HG03571 (cell line): Measurements from ENCODE around the gene INPP4B.
"Not testable (repeated sequence)": the region's sequence is repeated elsewhere in the genome, so short reads cannot be mapped to it uniquely, and the experiment has no call there.

Source experiments
- ATAC-seq: cut with Tn5 transposase; IDR thresholded peaks from one replicate; pipeline ENCODE4 v1.9.1; 2021; ENCODE audit not compliant: unreplicated experiment

INPP4B gene

DNA sequence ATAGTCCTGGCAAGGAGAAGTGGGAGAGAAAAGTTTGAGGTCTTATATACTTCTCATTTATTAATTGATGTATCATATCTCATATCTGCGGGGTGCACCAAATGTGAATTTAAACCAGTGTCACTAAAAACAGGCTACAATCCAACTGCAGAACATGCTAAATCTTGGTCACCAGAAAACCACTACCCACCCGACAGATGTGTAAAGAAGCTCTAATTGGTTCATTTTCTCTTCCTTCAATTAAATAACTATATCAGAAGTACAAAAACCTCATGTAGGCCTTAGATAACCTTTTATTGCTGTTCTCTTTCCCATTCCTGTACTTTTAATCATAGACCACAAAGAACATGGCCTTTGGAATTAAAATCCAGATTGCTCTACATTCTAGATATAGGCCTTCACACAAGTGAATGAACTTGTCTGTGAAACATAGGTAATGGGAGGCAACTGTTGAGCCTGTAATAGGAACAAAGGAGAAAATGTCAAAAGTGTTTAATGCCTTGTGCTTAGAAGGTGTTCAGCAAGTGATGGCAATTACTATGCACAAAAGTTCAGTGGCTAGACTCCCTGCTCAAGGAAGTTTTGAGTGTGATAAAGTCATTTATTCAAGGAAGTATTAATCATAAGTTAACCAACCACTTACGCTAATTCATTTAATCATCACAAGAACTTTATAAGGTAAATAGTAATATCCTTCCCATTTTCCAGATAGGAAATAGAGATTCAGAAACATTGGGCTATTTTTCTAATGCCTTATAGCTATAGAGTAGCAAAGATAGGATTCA is 425.6 kb downstream of the INPP4B start:
- no peak for ATAC-seq

GRCh38 chr4:142419712-142420111 is 426.4 kb downstream of the INPP4B start:
- no peak for ATAC-seq

DNA sequence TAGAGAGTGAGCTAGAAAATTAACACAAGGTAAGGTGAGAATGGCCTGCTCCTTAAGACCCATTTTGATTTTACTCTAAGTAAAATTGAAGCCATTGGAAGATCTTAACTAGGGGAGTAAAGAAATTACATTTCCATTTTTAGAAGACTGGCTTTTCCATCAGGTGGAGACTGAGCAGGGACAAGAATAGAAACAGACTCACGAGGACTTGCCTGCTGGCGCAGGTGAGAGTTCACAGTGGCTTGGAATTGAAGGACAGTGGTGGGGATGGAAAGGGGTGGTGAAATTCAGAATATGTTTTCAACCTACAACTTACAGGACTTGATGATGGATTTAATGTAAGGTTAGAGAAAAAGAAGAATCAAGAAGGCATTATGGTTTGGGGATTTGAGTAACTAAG is 427.4 kb downstream of the INPP4B start:
- no peak for ATAC-seq

- no peak for ATAC-seq
These were observed 429.3 kb downstream of the INPP4B start for GRCh38 chr4:142416711-142417275.

- no peak for ATAC-seq
These were observed 430.0 kb downstream of the INPP4B start for GRCh38 chr4:142416121-142416520.

- ATAC-seq, result no peak
These were observed 431.6 kb downstream of the INPP4B start for GRCh38 chr4:142414366-142414990.

- ATAC-seq, result no peak
These were observed 432.6 kb downstream of the INPP4B start for GRCh38 chr4:142413485-142413884.

DNA sequence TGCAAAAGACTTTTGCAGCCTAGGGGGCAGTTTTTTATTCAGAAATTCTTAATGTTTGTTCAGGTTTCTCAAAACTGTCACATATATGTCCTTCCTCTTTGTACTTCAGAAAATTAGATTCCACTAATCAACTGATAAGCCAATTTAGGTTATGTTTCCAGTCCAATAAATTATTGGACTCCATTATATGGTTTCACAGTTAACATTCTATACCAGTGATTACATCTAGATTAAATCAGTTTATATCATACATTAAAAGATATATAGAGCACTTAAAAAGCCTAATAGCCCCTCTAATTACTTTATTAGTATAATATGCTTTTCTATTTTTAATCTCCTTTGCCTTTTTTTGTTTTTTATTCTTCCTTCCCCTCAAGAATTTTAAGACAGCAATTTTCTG is 434.1 kb downstream of the INPP4B start:
- no peak for ATAC-seq

DNA sequence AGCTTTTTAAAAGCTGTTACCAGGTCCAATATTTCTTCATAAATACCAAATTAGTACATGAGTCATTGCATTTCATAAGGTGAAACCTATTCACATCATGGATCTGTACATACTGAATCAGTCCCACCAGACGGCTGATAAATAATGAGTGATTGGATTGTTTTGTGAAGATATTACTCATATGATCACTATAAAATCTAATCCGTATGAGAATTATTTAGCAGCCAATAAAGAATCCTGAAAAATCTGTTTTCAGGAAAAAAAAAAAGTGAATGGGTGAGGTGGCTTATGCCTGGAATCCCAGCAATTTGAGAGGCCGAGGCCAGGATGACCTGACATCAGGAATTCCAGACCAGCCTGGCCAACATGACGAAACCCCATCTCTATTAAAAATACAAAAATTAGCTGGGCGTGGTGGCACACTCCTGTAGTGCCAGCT is 438.1 kb downstream of the INPP4B start:
- no peak for ATAC-seq

- no peak for ATAC-seq
These were observed 438.5 kb downstream of the INPP4B start for GRCh38 chr4:142407596-142407995.

- no peak for ATAC-seq
These were observed 439.1 kb downstream of the INPP4B start for GRCh38 chr4:142406917-142407501.

- no peak for ATAC-seq
These were observed 439.6 kb downstream of the INPP4B start for GRCh38 chr4:142406499-142406835.

DNA sequence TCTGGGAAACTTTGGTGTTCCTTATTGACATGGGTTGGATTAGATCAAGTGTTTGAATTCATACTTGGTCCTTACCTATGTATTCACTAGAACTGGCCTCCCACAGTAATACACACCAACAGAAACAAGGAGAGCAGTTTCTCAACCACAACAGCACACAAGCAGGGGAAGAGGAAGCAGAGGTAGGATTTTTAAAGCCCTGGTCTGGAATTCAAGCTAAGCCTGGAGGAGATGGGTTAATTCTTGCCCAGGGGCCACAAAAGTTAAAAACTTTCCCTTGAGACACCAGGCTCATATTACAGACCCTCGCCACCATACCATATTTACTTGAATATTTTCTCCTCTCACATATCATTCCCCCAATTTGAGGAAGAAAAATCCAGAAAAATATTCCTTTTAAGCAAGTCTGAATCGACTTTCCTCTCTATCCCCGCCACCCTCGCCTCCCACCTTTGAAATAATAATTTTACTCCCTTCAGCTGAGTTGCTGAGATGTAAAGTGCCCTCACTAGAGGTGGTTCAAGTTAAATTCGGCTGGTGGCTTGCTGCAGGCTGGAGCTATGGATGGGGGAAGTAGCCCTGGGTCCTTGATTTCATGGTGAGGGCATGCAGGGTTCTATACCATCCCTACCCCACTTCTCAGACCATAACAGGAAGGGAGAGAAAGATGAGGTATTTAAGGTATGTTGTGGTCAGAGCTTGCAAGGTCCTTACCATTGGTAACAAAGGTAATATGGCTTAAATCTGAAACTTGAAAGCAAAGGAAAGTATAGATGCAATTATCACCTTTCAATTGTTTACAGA is 440.2 kb downstream of the INPP4B start:
- ATAC-seq, result peak; percentile 24

DNA sequence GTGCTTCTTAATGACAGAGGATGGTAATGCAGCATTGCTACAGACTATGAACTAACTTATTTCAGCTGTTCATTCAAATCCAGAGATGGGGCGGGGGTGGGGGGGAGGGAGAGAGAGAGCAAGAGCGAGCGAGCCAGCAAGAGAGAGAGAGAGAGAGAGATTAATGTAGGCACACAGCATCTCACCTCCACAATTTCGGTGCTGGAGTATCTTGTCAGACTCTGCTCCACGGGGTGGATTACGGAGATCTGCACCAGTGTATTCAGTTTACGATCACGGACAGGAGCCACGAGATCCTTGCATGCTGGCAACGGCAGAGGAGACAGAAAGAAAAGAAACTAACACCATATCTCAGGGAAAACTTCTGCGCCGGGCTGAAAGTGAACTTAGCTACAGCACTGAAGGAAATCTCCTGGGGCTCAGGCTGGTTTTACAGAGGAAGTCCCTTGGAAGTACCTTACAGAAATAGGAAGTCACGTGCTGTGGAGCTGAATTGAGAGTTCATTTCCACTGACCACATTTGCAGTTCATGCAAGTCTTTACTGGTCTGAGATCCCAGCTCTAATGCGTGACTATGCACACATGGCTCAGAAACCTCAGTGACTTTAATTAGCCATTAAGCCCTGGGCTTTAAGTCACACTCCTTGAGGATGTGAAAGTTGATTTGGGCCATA is 440.9 kb downstream of the INPP4B start:
- ATAC-seq, result peak; percentile 68

GRCh38 chr4:142404191-142404611 is 441.9 kb downstream of the INPP4B start:
- no peak for ATAC-seq

DNA sequence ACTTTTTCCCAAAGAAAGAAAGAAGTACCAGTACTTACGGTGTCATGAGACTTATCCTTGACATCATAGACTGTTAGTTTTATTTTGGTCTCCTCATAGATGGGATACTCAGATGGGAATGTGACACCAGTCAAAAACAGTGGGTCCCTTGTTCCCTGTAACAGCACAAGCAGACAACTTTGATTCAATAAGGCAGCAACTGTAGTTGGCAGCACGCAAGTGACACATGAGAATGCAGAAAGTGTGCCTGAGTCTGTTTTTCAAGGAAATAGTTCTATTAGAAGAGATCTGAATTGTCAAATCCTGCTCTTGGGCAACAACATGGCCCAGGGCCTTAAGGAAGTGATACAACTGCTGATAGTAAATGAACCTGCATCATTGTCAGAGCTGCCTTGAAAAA is 443.2 kb downstream of the INPP4B start:
- ATAC-seq, result no peak

- no peak for ATAC-seq
These were observed 443.9 kb downstream of the INPP4B start for GRCh38 chr4:142402156-142402555.

DNA sequence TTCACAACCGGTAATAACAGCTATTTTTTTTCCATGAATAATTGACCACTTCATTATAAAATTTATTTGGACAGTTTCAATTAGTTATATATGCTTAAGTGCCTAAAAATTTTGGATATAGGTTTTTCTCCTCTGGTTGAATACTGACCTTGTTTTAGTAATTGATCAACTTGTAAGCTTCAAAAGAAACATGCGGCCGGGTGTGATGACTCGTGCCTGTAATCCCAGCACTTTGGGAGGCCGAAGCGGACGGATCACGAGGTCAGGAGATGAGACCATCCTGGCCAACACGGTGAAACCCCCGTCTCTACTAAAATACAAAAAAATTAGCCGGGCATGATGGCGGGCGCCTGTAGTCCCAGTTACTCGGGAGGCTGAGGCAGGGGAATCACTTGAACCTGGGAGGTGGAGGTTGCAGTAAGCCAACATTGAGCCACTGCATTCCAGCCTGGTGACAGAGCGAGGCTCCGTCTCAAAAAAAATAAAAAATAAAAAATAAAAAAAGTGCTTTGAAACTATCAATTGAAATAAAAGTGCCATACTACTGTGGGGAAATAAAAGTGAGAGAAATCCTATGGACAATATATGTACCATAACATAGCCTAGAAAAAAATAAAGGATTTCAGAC is 448.6 kb downstream of the INPP4B start:
- ATAC-seq, result not testable (repeated sequence)

DNA sequence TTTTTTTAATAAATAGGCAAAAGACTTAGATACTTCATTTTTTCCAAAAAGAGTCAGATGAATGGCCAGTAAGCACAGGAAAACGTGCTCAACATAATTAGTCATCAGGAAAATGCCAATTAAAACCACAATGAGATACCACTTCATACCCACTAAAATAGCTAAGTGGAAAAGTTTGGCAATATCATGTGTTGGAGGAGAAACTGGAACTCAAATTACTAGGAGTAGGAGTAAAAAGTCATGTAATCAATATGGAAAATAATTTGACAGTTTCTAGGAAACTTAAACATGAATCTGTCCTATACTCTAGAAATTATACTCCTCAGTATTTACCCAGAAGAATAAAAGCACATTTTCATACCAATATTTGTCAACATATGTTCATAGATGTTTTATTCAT is 449.8 kb downstream of the INPP4B start:
- ATAC-seq, result no peak

DNA sequence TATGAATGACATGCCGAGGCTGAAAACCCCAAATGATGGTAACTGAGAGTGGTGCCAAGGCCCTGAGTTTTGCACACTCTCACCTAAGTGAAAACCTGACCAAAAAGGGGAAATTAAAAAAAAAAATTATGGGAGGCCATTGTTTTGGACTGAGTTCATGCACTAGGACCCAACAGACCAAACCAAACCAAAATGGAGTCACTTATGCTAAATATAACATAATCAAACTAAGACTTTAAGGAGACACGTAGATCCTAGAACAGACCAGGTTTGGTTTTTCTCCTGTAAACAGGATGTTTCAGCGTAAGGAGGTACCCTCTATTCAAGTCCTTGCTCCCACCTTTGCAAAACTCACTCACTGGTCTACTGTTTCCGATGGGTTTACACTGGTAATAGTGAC is 453.0 kb downstream of the INPP4B start:
- ATAC-seq, result no peak
